Lower lobe of right lung (tissue), 2 donors: ENCODE results near the gene RAB3GAP2. TPM values are rescaled to one million over a fixed set of nuclear protein-coding genes. Genes with fewer than 3 reads are reported as not detected.
"Not testable (repeated sequence)": the region's sequence is repeated elsewhere in the genome, so short reads cannot be mapped to it uniquely, and the experiment has no call there.

Experiments
- ATAC-seq, 2 donors: fragments of 200-7000 bp; cut with Tn5 transposase; one replicate each; pipeline ENCODE4 v1.9.1; 2020 to 2022; ENCODE audit warnings: mild to moderate bottlenecking in 2 of 2, moderate library complexity in 2 of 2
- DNase-seq: peaks from one replicate; pipeline ENCODE4 v3.0.0-alpha.2; 2020
- H3K27ac ChIP-seq: fragments of 200-600 bp; one replicate; pipeline ENCODE4 v1.8.0; 2022
- H3K27me3 ChIP-seq: fragments of 200-600 bp; one replicate; pipeline ENCODE4 v1.8.0; 2022; ENCODE audit warnings: low read depth
- H3K36me3 ChIP-seq: fragments of 200-600 bp; one replicate; pipeline ENCODE4 v1.8.0; 2022; ENCODE audit warnings: mild to moderate bottlenecking
- H3K4me1 ChIP-seq: fragments of 200-600 bp; one replicate; pipeline ENCODE4 v1.8.0; 2022
- H3K4me3 ChIP-seq: fragments of 200-600 bp; one replicate; pipeline ENCODE4 v1.8.0; 2022; ENCODE audit warnings: mild to moderate bottlenecking
- H3K9me3 ChIP-seq: fragments of 200-600 bp; one replicate; pipeline ENCODE4 v1.8.0; 2022
- CTCF ChIP-seq: fragments of 200-600 bp; IDR thresholded peaks from one replicate; pipeline ENCODE4 v1.8.0; 2022; ENCODE audit warnings: antibody characterized with exemption, mild to moderate bottlenecking
- intact Hi-C: fragments of 100-400 bp; cut with DNase I; formaldehyde crosslinking; loops from one replicate; pipeline ENCODE4 v1.11.0; 2022
- total RNA-seq: library from RNA; stranded (reverse); fragmentation: NEBNext Ultra II Directional; extraction: Animal tissue kit (Norgen Biotek cat#: 25700); gene quantifications from one replicate; pipeline ENCODE4 v1.2.1, GENCODE V29; 2021
- donor health status: DM: no; HTN: yes; CAD: no; lungs with severe emphysema.

RAB3GAP2 gene
- total RNA-seq, 1 donor from 2014 or later: 36.1 TPM

DNA sequence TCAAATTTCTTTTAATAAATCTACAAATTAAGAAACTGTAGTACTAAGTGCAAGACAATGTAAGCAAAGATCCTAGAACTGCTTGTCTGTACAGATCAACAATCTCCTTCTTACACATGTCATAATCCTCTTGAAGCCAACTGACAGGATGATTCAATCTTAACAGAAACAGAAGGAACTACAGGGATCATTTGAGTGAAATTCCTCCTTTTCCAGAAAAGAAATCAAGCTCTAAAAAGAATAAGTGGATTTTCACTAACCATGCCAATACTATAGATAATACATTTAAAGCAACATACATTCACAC is 53.2 kb downstream of the RAB3GAP2 start:
- H3K27me3 ChIP-seq: no peaks in the 10 kb centered on the region
- no peaks in the 10 kb centered on the region for H3K9me3 ChIP-seq
- intact Hi-C loops: no loop called here
- no peak overlapping the region for H3K27ac ChIP-seq
- DNase-seq: no peak
- peaks cover 6% of the 10 kb centered on the region for H3K4me1 ChIP-seq
- TF ChIP-seq CTCF: no peak
- no peak overlapping the region for H3K4me3 ChIP-seq
- no peak for ATAC-seq
- no peaks in the 10 kb centered on the region for H3K36me3 ChIP-seq

DNA sequence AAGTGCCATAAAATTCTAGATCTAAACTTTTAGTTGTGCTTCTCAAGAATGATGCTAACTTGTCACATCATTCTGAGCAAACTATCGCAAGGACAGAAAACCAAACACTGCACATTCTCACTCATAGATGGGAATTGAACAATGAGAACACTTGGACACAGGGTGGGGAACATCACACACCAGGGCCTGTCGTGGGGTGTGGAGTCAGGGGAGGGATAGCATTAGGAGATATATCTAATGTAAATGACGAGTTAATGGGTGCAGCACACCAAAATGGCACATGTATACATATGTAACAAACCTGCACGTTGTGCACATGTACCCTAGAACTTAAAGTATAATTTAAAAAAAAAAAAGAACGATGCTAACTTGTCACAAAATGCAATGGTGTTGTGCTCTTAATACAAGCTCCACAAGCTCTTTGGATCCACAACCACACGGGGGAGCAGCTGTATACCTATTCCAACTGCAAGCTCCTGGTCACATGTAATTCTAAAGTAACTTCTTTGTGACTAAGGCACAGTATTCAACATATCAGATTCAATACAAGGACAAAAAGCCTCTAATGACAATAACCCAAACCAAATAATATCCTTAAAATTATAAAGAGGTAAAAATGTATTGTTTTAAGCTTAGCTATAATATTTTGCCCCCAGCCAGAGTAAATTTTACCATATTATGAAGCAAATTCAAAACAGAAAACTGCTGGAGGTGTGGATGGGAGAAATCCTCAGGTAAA is 53.7 kb downstream of the RAB3GAP2 start:
- H3K4me1 ChIP-seq, H3K27ac ChIP-seq, H3K9me3 ChIP-seq, intact Hi-C loops, H3K4me3 ChIP-seq, H3K27me3 ChIP-seq, H3K36me3 ChIP-seq: not testable (repeated sequence)
- ATAC-seq (peak; percentile 72 to 79), DNase-seq (peak; percentile 49)
- peak; percentile 55 for TF ChIP-seq CTCF

DNA sequence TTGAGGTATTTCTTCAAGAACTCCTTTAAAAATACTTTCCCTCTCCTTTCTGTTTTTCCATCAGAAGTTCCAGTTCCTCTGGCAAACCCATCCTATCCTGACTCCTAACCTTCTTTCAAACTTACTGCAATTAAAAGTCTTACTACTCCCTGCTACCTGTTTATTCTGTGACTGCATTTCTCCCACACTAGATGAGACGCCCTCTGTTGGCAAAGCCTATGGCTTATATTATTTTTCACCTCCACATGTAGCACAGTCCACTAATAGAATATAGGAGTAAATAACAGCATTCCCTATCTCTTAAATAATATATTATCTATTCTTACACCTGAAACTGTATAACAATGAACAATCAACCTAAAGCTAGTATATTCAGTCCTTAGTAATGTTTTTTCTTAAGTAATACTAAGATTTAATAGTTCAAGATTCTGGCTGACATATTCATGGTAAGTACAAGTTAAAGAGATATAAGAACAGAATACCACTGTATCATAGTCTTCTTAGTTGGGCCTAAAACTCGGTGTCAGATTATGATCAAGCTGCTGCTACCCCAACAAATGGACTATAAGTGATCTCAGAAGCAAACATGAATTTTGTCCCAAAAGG is 54.8 kb downstream of the RAB3GAP2 start:
- no peak overlapping the region for H3K4me3 ChIP-seq
- intact Hi-C loops: no loop called here
- DNase-seq: no peak
- TF ChIP-seq CTCF: peak; percentile 14
- H3K27me3 ChIP-seq: no peaks in the 10 kb centered on the region
- peaks cover 6% of the 10 kb centered on the region for H3K4me1 ChIP-seq
- H3K9me3 ChIP-seq: no peaks in the 10 kb centered on the region
- H3K36me3 ChIP-seq: no peaks in the 10 kb centered on the region
- H3K27ac ChIP-seq: no peak overlapping the region
- peak in 1 of 2 donors; percentile 44 for ATAC-seq

DNA sequence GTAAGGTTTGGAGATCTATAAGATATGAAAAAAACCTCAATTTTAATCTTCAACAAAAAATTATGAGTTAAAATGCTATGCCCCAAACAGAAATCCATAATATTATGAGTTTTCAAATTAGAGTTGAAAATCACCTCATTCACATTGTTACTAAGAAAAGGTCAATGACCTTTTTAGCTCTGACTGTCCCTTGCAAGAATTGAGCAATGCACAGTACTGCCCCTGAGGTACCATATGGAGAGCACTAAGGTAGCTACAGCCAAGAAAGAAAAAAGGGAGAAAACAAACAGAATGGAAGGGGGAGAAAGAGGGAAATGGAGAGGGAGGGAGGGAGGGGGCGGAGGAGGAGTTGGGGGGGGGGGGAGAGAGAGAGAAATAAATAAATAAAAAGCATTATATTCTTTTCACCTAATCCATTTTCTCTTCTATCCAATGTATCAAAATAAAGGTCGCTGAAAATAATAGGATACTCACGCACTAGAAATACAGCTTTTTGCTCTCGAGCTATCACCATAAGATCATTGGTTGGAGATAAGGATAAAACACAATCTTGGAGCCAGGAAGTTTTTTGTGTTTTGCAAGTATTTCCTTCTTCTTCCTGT is 58.8 kb downstream of the RAB3GAP2 start:
- intact Hi-C loops: no loop called here
- Histone ChIP-seq H3K4me3 (no peak overlapping the region), H3K4me1 (no peaks in the 10 kb centered on the region), H3K36me3 (peaks cover 28% of the 10 kb centered on the region), H3K27ac (no peak overlapping the region), H3K9me3 (no peaks in the 10 kb centered on the region), H3K27me3 (no peaks in the 10 kb centered on the region)
- no peak for ATAC-seq
- DNase-seq: no peak
- no peak for TF ChIP-seq CTCF

DNA sequence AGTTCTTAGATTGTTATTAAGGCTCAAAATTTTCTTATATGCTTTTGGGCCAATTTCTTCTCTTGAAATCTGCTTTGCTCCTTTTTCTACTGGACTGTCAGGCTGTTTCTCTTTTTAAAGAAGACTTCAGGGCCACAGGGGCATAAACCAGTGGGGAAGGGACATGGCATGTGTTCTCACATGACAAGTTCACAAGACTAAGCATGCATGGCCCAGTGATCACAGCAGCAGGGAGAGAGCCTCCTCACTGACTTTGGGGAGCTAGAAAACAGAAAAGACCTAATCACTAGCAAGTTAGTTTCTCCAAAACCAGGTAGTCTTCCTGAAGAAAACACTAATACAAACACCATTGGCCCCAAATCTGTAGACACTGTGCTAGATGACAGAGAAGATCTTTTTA is 64.8 kb downstream of the RAB3GAP2 start:
- no peak for ATAC-seq
- no peak overlapping the region for H3K27ac ChIP-seq
- no peak for TF ChIP-seq CTCF

DNA sequence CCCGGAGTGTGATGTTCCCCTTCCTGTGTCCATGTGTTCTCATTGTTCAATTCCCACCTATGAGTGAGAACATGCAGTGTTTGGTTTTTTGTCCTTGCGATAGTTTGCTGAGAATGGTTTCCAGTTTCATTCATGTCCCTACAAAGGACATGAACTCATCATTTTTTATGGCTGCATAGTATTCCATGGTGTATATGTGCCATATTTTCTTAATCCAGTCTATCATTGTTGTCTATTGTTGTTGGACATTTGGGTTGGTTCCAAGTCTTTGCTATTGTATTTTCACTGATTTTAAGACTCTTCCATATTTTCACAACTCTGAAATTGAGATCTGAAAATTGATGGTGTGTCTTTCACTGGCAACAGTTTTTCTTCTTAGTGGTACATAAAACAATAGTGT is 67.5 kb downstream of the RAB3GAP2 start:
- H3K4me1 ChIP-seq, intact Hi-C loops, DNase-seq, H3K27ac ChIP-seq, H3K9me3 ChIP-seq, H3K4me3 ChIP-seq, H3K27me3 ChIP-seq, ATAC-seq: not testable (repeated sequence)
- H3K36me3 ChIP-seq: peaks cover 89% of the 10 kb centered on the region

More for the DNA sequence above, 64.8 kb downstream of the RAB3GAP2 start:
- Histone ChIP-seq H3K36me3 (peaks cover 79% of the 10 kb centered on the region), H3K4me3 (no peak overlapping the region), H3K27me3 (no peaks in the 10 kb centered on the region), H3K4me1 (no peaks in the 10 kb centered on the region), H3K9me3 (no peaks in the 10 kb centered on the region)
- intact Hi-C loops: no loop called here
- DNase-seq: no peak
